OCI-LY1 (cell line): ENCODE results near the gene PLCXD3.
A peak's percentile ranks its signal among the peaks of the same experiment; 100 is the strongest.

Experiments
- H2AFZ ChIP-seq: fragments of 200-600 bp; sonication (generic), shearing (Covaris generic); 2 replicates; pipeline ENCODE4 v1.6.0; 2014; ENCODE audit warnings: antibody characterized with exemption, mild to moderate bottlenecking, low read length
- H3F3A ChIP-seq: fragments of 200-600 bp; sonication (generic), shearing (Covaris generic); 2 replicates; pipeline ENCODE4 v1.6.0; 2014; ENCODE audit warnings: mild to moderate bottlenecking, antibody characterized with exemption, low read length, moderate library complexity; ENCODE audit not compliant: insufficient read depth
- H3K27ac ChIP-seq: fragments of 200-600 bp; sonication (generic); 2 replicates; pipeline ENCODE4 v1.5.1; 2014; ENCODE audit warnings: low read length, mixed run types, mild to moderate bottlenecking, low read depth; ENCODE audit not compliant: poor library complexity, severe bottlenecking
- H3K27me3 ChIP-seq: fragments of 200-600 bp; sonication (generic); 2 replicates; pipeline ENCODE4 v1.6.0; 2014; ENCODE audit warnings: antibody characterized with exemption, mild to moderate bottlenecking, low read length, moderate library complexity; ENCODE audit not compliant: insufficient read depth
- H3K36me3 ChIP-seq: fragments of 200-600 bp; sonication (generic); 2 replicates; pipeline ENCODE4 v1.6.1; 2014; ENCODE audit warnings: mild to moderate bottlenecking, antibody characterized with exemption, low read length, moderate library complexity, mixed read lengths; ENCODE audit not compliant: insufficient read depth
- H3K4me1 ChIP-seq: fragments of 200-600 bp; sonication (generic); 2 replicates; pipeline ENCODE4 v1.5.1; 2014; ENCODE audit warnings: mild to moderate bottlenecking, low read length, moderate library complexity; ENCODE audit not compliant: insufficient read depth, severe bottlenecking
- H3K4me2 ChIP-seq: fragments of 200-600 bp; sonication (generic), shearing (Covaris generic); 2 replicates; pipeline ENCODE4 v1.6.1; 2014; ENCODE audit warnings: low read length
- H3K4me3 ChIP-seq: fragments of 200-600 bp; sonication (generic); 2 replicates; pipeline ENCODE4 v1.5.1; 2014; ENCODE audit warnings: low read length, low read depth, mild to moderate bottlenecking, mixed read lengths; ENCODE audit not compliant: poor library complexity, severe bottlenecking
- H3K79me2 ChIP-seq: fragments of 200-600 bp; shearing (Covaris generic); 2 replicates; pipeline ENCODE4 v1.6.1; 2016; ENCODE audit warnings: mixed run types, low read length, mixed read lengths; ENCODE audit not compliant: insufficient read depth
- H3K9ac ChIP-seq: fragments of 200-600 bp; sonication (generic), shearing (Covaris generic); 2 replicates; pipeline ENCODE4 v1.6.1; 2014; ENCODE audit warnings: mild to moderate bottlenecking, low read length, mixed read lengths
- H3K9me2 ChIP-seq: fragments of 200-600 bp; sonication (generic), shearing (Covaris generic); 2 replicates; pipeline ENCODE4 v1.6.1; 2014; ENCODE audit warnings: low read depth, mild to moderate bottlenecking, low read length, mixed read lengths
- H3K9me3 ChIP-seq: fragments of 200-600 bp; shearing (Covaris generic); 2 replicates; pipeline ENCODE4 v1.6.1; 2014; ENCODE audit warnings: low read length, mixed read lengths
- H4K20me1 ChIP-seq: fragments of 200-600 bp; sonication (generic), shearing (Covaris generic); 2 replicates; pipeline ENCODE4 v1.6.0; 2016; ENCODE audit warnings: mild to moderate bottlenecking, low read length; ENCODE audit not compliant: insufficient read depth
- EZH2 ChIP-seq: fragments of 200-600 bp; sonication (generic), shearing (Covaris generic); IDR thresholded peaks from 2 replicates; pipeline ENCODE4 v1.8.0; 2017; ENCODE audit warnings: borderline replicate concordance, mixed run types, mild to moderate bottlenecking, antibody characterized with exemption, low read length, moderate library complexity, mixed read lengths
- TF ChIP-seq, protein P1 (sequence below): fragments of 200-600 bp; sonication (generic), shearing (Covaris generic); IDR thresholded peaks from 2 replicates; pipeline ENCODE4 v1.5.1; 2017; ENCODE audit warnings: mild to moderate bottlenecking, antibody characterized with exemption, low read length, moderate library complexity, mixed read lengths

PLCXD3 gene

DNA sequence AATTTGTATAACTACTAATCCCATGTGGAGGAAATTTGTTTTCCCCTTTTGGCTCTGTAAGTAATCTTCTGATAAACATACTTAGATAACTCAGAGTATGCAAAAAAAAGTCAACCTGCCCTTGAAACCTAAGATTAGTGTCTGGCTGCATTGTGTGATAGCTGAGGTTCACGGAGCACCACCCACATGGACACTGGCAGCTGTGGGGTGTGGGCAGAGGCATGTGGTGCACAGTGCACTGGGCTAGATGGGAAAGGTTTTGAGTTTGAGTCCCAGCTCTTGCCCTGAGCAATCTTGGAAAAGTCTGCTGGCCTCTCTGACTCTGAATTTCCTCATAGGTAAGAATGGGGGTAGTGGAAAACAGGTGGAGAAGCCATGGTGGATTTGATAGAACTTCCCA is 75.1 kb downstream of the PLCXD3 start:
- no peaks in the 10 kb centered on the region for H3K36me3 ChIP-seq
- no peaks in the 10 kb centered on the region for H3K4me1 ChIP-seq
- TF ChIP-seq EZH2: no peak
- TF ChIP-seq, protein P1, sequence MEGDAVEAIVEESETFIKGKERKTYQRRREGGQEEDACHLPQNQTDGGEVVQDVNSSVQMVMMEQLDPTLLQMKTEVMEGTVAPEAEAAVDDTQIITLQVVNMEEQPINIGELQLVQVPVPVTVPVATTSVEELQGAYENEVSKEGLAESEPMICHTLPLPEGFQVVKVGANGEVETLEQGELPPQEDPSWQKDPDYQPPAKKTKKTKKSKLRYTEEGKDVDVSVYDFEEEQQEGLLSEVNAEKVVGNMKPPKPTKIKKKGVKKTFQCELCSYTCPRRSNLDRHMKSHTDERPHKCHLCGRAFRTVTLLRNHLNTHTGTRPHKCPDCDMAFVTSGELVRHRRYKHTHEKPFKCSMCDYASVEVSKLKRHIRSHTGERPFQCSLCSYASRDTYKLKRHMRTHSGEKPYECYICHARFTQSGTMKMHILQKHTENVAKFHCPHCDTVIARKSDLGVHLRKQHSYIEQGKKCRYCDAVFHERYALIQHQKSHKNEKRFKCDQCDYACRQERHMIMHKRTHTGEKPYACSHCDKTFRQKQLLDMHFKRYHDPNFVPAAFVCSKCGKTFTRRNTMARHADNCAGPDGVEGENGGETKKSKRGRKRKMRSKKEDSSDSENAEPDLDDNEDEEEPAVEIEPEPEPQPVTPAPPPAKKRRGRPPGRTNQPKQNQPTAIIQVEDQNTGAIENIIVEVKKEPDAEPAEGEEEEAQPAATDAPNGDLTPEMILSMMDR: no peak
- no peaks in the 10 kb centered on the region for H4K20me1 ChIP-seq
- no peaks in the 10 kb centered on the region for H3F3A ChIP-seq
- no peak overlapping the region for H3K9ac ChIP-seq
- H3K27me3 ChIP-seq: no peaks in the 10 kb centered on the region
- H2AFZ ChIP-seq: no peak overlapping the region
- no peaks in the 10 kb centered on the region for H3K79me2 ChIP-seq
- H3K4me3 ChIP-seq: no peak overlapping the region
- no peaks in the 10 kb centered on the region for H3K9me3 ChIP-seq
- no peak overlapping the region for H3K27ac ChIP-seq
- H3K4me2 ChIP-seq: no peak overlapping the region
- no peaks in the 10 kb centered on the region for H3K9me2 ChIP-seq

DNA sequence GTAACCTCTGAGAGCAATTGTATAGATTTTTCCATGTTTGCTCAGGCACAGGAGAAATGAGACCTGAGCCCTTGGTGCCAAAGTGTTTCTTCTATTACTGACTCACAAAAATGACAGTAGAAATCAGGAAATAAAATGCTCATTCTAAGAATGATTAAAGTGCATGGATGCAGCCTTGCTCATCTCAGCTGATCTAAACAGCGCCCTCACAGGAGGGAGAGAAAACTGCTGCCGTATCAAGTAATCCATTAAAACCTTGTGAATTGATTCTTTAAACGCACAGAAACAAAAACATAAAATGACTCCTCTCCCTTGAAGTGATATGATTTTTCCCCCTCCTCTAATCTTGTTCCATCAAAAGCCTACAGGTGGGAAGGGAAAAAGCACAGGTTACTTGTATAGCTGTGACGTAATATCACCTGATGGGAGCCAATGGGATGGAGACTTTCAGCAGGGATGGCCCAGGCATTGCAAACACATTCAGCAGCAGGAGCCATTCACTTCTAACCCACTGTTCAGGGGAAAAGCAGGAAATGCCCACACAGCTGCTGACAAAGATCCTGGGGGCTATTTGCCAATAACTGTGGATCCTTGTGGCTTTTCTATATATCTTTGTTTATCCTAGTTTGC is 76.7 kb downstream of the PLCXD3 start:
- Histone ChIP-seq H3F3A (no peaks in the 10 kb centered on the region), H3K4me3 (no peak overlapping the region), H3K9me2 (no peaks in the 10 kb centered on the region), H3K36me3 (no peaks in the 10 kb centered on the region), H2AFZ (no peak overlapping the region), H3K27ac (no peak overlapping the region), H4K20me1 (no peaks in the 10 kb centered on the region), H3K9ac (no peak overlapping the region), H3K79me2 (no peaks in the 10 kb centered on the region), H3K27me3 (no peaks in the 10 kb centered on the region), H3K4me1 (no peaks in the 10 kb centered on the region), H3K9me3 (no peaks in the 10 kb centered on the region), H3K4me2 (no peak overlapping the region)
- TF ChIP-seq EZH2: no peak
- TF ChIP-seq, protein P1: peak; percentile 53

DNA sequence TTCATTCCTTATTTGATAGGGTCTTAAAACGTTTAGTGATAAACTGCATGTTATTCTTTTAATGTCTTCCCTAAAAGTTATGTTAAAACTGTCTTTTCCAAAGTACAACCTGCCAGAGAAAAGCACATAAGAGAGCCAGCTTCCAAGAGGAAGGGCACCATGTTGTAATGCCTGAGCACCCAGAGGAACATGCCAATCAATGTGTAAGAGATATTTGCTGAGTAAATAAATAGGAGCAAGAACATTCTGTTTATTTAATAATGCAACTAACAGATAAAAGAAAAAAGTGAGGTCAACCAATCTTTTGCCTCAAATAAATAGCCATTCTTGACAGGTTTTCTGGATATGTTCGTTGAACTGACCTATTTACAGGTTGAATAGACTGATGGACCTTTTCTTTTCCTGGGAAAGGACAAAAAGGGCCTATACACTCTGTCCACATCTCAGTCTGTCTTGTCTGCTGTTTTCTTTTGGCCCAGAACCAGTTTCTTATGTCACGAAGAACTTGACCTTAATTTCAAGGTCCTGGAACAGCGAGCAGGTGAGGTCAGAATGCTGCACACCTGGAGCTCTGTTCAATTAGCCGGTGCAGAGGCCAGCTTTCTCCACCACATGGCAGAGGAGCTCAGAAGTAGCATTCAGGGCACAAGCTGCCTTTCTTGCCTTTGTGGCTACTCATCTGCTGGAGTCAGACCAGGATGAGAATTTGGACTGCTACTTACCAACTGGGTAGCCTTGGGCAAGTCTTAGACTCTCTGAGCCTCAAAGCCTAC is 77.7 kb downstream of the PLCXD3 start:
- TF ChIP-seq EZH2: no peak
- TF ChIP-seq, protein P1: no peak
- H4K20me1 ChIP-seq: no peaks in the 10 kb centered on the region
- no peaks in the 10 kb centered on the region for H3K79me2 ChIP-seq
- no peaks in the 10 kb centered on the region for H3K27me3 ChIP-seq
- H3K4me1 ChIP-seq: no peaks in the 10 kb centered on the region
- H3K36me3 ChIP-seq: no peaks in the 10 kb centered on the region
- no peaks in the 10 kb centered on the region for H3K9me2 ChIP-seq
- no peak overlapping the region for H3K27ac ChIP-seq
- no peak overlapping the region for H3K4me2 ChIP-seq
- H3F3A ChIP-seq: no peaks in the 10 kb centered on the region
- H3K4me3 ChIP-seq: no peak overlapping the region
- no peak overlapping the region for H2AFZ ChIP-seq
- no peak overlapping the region for H3K9ac ChIP-seq
- H3K9me3 ChIP-seq: no peaks in the 10 kb centered on the region
